Body of pancreas (tissue), 4 donors: ENCODE results near the gene SBF2. TPM values are rescaled to one million over a fixed set of nuclear protein-coding genes. Genes with fewer than 3 reads are reported as not detected.

Source experiments
- ATAC-seq: fragments of 150-250 bp; one replicate; pipeline ENCODE4 v1.9.1; 2016
- DNase-seq, 4 donors: peaks; one replicate each; pipeline ENCODE4 v3.0.0-alpha.2; 2019
- H3K27ac ChIP-seq, 4 donors: fragments of 200-600 bp; sonication (generic); 1 replicate in 3 of 4; 2 replicates in 1 of 4; pipeline versions ENCODE4 v1.5.1 to v1.6.1; 2016 to 2019; ENCODE audit warnings: mild to moderate bottlenecking in 1 of 4, mixed read lengths in 1 of 4, moderate library complexity in 1 of 4
- H3K27me3 ChIP-seq, 2 donors: fragments of 200-600 bp; sonication (generic); one replicate each; pipeline ENCODE4 v1.6.0; 2016; ENCODE audit warnings: mild to moderate bottlenecking in 1 of 2
- H3K36me3 ChIP-seq, 2 donors: fragments of 200-600 bp; sonication (generic); replicated peaks in 1 of 2; 2 replicates each; pipeline ENCODE4 v1.5.1; 2016; ENCODE audit warnings: low read depth in 2 of 2; ENCODE audit not compliant: insufficient read depth in 1 of 2
- H3K4me1 ChIP-seq: fragments of 200-600 bp; sonication (generic); one replicate; pipeline ENCODE4 v1.6.0; 2016
- H3K4me3 ChIP-seq, 2 donors: fragments of 200-600 bp; sonication (generic); 1 replicate in 1 of 2; 2 replicates in 1 of 2; pipeline ENCODE4 v1.5.1; 2016 to 2019
- H3K9me3 ChIP-seq, 3 donors: fragments of 200-600 bp; sonication (generic); 1 replicate in 2 of 3; 2 replicates in 1 of 3; pipeline ENCODE4 v1.5.1; 2016
- CTCF ChIP-seq, 7 experiments: fragments of 450-650 bp in 4 of 7; fragments of 200-600 bp in 3 of 7; sonication (generic) in 3 of 7; IDR thresholded peaks; one replicate each; pipeline ENCODE4 v1.5.1; 2016 to 2019; ENCODE audit warnings: antibody characterized with exemption in 7 of 7
- POLR2A ChIP-seq, 3 donors: fragments of 450-650 bp; IDR thresholded peaks; one replicate each; pipeline ENCODE4 v1.6.1; 2016; ENCODE audit warnings: antibody characterized with exemption in 3 of 3, mild to moderate bottlenecking in 2 of 3
- WGBS, 2 donors: methylation state at CpG; one replicate each; pipeline ENCODE4 v1.1.5; 2017; 5-methylcytosine and 5-hydroxymethylcytosine counted together
- intact Hi-C: fragments of 100-400 bp; cut with DNase I; formaldehyde crosslinking; loops from one replicate; pipeline ENCODE4 v1.15.1; 2023
- total RNA-seq, 2 donors: library from RNA; depleted of rRNA; stranded (reverse); fragments of >200 nt; gene quantifications; one replicate each; pipeline ENCODE4 v1.1.0, GENCODE V29; 2016

The SBF2 gene
- total RNA-seq, 2 donors from 2014 or later = 23.6 to 38.9 TPM

GRCh38 chr11:9977554-9977953 lies 316.5 kb downstream of the SBF2 start:
- H3K27ac ChIP-seq = no peak overlapping the region
- ATAC-seq (no peak), DNase-seq (no peak)
- H3K4me3 ChIP-seq = no peak overlapping the region
- no peaks in the 10 kb centered on the region for H3K4me1 ChIP-seq
- intact Hi-C loops = no loop called here
- H3K27me3 ChIP-seq = no peaks in the 10 kb centered on the region
- no peaks in the 10 kb centered on the region for H3K9me3 ChIP-seq
- no peaks in the 10 kb centered on the region for H3K36me3 ChIP-seq
- TF ChIP-seq POLR2A (IDR thresholded peaks at IDR 0.05) (no peak), CTCF (IDR thresholded peaks at IDR 0.05) (no peak)
- WGBS, 2 donors = 74 to 88% methylated on average over 1 of the region's 1 CpG

- no peak overlapping the region for H3K4me3 ChIP-seq
- TF ChIP-seq CTCF (IDR thresholded peaks at IDR 0.05) (no peak), POLR2A (IDR thresholded peaks at IDR 0.05) (no peak)
- intact Hi-C loops = no loop called here
- H3K36me3 ChIP-seq = no peaks in the 10 kb centered on the region
- H3K27me3 ChIP-seq = no peaks in the 10 kb centered on the region
- 88 to 93% methylated on average over 8 of the region's 8 CpGs for WGBS, 2 donors
- no peak for ATAC-seq
- H3K27ac ChIP-seq = no peak overlapping the region
- H3K9me3 ChIP-seq = no peaks in the 10 kb centered on the region
- DNase-seq = no peak
- no peaks in the 10 kb centered on the region for H3K4me1 ChIP-seq
Measured at GRCh38 chr11:9974375-9974774, 319.6 kb downstream of the SBF2 start.

- Histone ChIP-seq H3K4me3 (no peak overlapping the region), H3K27me3 (no peaks in the 10 kb centered on the region), H3K4me1 (no peaks in the 10 kb centered on the region), H3K9me3 (no peaks in the 10 kb centered on the region), H3K27ac (no peak overlapping the region), H3K36me3 (no peaks in the 10 kb centered on the region)
- TF ChIP-seq POLR2A (IDR thresholded peaks at IDR 0.05) (no peak), CTCF (IDR thresholded peaks at IDR 0.05) (no peak)
- no peak for DNase-seq
- no peak for ATAC-seq
- intact Hi-C loops = no loop called here
- 50 to 66% methylated on average over 3 of the region's 3 CpGs for WGBS, 2 donors
Measured at GRCh38 chr11:9973921-9974320, 320.1 kb downstream of the SBF2 start.

GRCh38 chr11:9972989-9973388 lies 321.0 kb downstream of the SBF2 start:
- H3K36me3 ChIP-seq = no peaks in the 10 kb centered on the region
- ATAC-seq (peak; percentile 68), DNase-seq (peak; percentile 22 to 58 (median 40))
- intact Hi-C loops = no loop called here
- no peak overlapping the region for H3K4me3 ChIP-seq
- WGBS, 2 donors = 18 to 25% methylated on average over 7 of the region's 7 CpGs
- H3K27ac ChIP-seq = no peak overlapping the region
- H3K27me3 ChIP-seq = no peaks in the 10 kb centered on the region
- no peaks in the 10 kb centered on the region for H3K9me3 ChIP-seq
- TF ChIP-seq CTCF (IDR thresholded peaks at IDR 0.05) (peak; percentile 24 to 77 (median 68)), POLR2A (IDR thresholded peaks at IDR 0.05) (no peak)
- H3K4me1 ChIP-seq = no peaks in the 10 kb centered on the region

- no peak overlapping the region for H3K4me3 ChIP-seq
- DNase-seq (no peak), ATAC-seq (no peak)
- no peaks in the 10 kb centered on the region for H3K4me1 ChIP-seq
- H3K27me3 ChIP-seq = no peaks in the 10 kb centered on the region
- H3K9me3 ChIP-seq = no peaks in the 10 kb centered on the region
- no peak overlapping the region for H3K27ac ChIP-seq
- 76 to 81% methylated on average over 3 of the region's 3 CpGs for WGBS, 2 donors
- intact Hi-C loops = no loop called here
- H3K36me3 ChIP-seq = no peaks in the 10 kb centered on the region
- TF ChIP-seq CTCF (IDR thresholded peaks at IDR 0.05) (no peak), POLR2A (IDR thresholded peaks at IDR 0.05) (no peak)
Measured at GRCh38 chr11:9971894-9972293, 322.1 kb downstream of the SBF2 start.
